ENCODE data around the gene SLC1A1. TPM values are rescaled to one million over a fixed set of nuclear protein-coding genes. Genes with fewer than 3 reads are reported as not detected.
"Not testable (repeated sequence)": the region's sequence is repeated elsewhere in the genome, so short reads cannot be mapped to it uniquely, and the experiment has no call there.

Gene SLC1A1
- total RNA-seq, 1 donor from 2014 or later = 4.7 TPM

- Histone ChIP-seq H3K27me3 (ENCODE audit: control insufficient read depth, insufficient read depth, low read length) (no peaks in the 10 kb centered on the region), H3K4me3 (ENCODE audit: low read depth, low read length) (no peak overlapping the region), H3K36me3 (ENCODE audit: control insufficient read depth, insufficient read depth, low read length) (no peaks in the 10 kb centered on the region)
- DNase-seq (ENCODE audit: low read depth) = no peak
- no peak for TF ChIP-seq CTCF (IDR thresholded peaks at IDR 0.05; ENCODE audit: insufficient read depth, low read length, poor library complexity, severe bottlenecking)
These were observed 29.3 kb downstream of the SLC1A1 start for GRCh38 chr9:4519604-4520003.

- no peak for DNase-seq (ENCODE audit: low read depth)
- TF ChIP-seq CTCF (IDR thresholded peaks at IDR 0.05; ENCODE audit: insufficient read depth, low read length, poor library complexity, severe bottlenecking) = no peak
- H3K36me3 ChIP-seq (ENCODE audit: control insufficient read depth, insufficient read depth, low read length) = no peaks in the 10 kb centered on the region
- no peaks in the 10 kb centered on the region for H3K27me3 ChIP-seq (ENCODE audit: control insufficient read depth, insufficient read depth, low read length)
- no peak overlapping the region for H3K4me3 ChIP-seq (ENCODE audit: low read depth, low read length)
These were observed 29.8 kb downstream of the SLC1A1 start for GRCh38 chr9:4520055-4520454.

GRCh38 chr9:4530375-4530774, 40.1 kb downstream of the SLC1A1 start:
- no peak overlapping the region for H3K4me3 ChIP-seq (ENCODE audit: low read depth, low read length)
- H3K36me3 ChIP-seq (ENCODE audit: control insufficient read depth, insufficient read depth, low read length) = no peaks in the 10 kb centered on the region
- no peak for TF ChIP-seq CTCF (IDR thresholded peaks at IDR 0.05; ENCODE audit: insufficient read depth, low read length, poor library complexity, severe bottlenecking)
- H3K27me3 ChIP-seq (ENCODE audit: control insufficient read depth, insufficient read depth, low read length) = no peaks in the 10 kb centered on the region
- DNase-seq (ENCODE audit: low read depth) = no peak

GRCh38 chr9:4530831-4531230, 40.6 kb downstream of the SLC1A1 start:
- not testable (repeated sequence) for DNase-seq (ENCODE audit: low read depth); H3K27me3 ChIP-seq (ENCODE audit: control insufficient read depth, insufficient read depth, low read length); H3K36me3 ChIP-seq (ENCODE audit: control insufficient read depth, insufficient read depth, low read length); H3K4me3 ChIP-seq (ENCODE audit: low read depth, low read length)

GRCh38 chr9:4531355-4531754, 41.1 kb downstream of the SLC1A1 start:
- H3K36me3 ChIP-seq (ENCODE audit: control insufficient read depth, insufficient read depth, low read length); H3K27me3 ChIP-seq (ENCODE audit: control insufficient read depth, insufficient read depth, low read length); DNase-seq (ENCODE audit: low read depth); H3K4me3 ChIP-seq (ENCODE audit: low read depth, low read length): not testable (repeated sequence)

- H3K36me3 ChIP-seq (ENCODE audit: control insufficient read depth, insufficient read depth, low read length); H3K27me3 ChIP-seq (ENCODE audit: control insufficient read depth, insufficient read depth, low read length); DNase-seq (ENCODE audit: low read depth): not testable (repeated sequence)
These were observed 43.6 kb downstream of the SLC1A1 start for GRCh38 chr9:4533881-4534280.

GRCh38 chr9:4536196-4536595, 45.9 kb downstream of the SLC1A1 start:
- not testable (repeated sequence) for H3K36me3 ChIP-seq (ENCODE audit: control insufficient read depth, insufficient read depth, low read length); DNase-seq (ENCODE audit: low read depth); H3K27me3 ChIP-seq (ENCODE audit: control insufficient read depth, insufficient read depth, low read length); H3K4me3 ChIP-seq (ENCODE audit: low read depth, low read length)

More at GRCh38 chr9:4533881-4534280, 43.6 kb downstream of the SLC1A1 start:
- H3K4me3 ChIP-seq (ENCODE audit: low read depth, low read length) = not testable (repeated sequence)

- no peak for TF ChIP-seq CTCF (IDR thresholded peaks at IDR 0.05; ENCODE audit: insufficient read depth, low read length, poor library complexity, severe bottlenecking)
- DNase-seq (ENCODE audit: low read depth) = no peak
- Histone ChIP-seq H3K36me3 (ENCODE audit: control insufficient read depth, insufficient read depth, low read length) (no peaks in the 10 kb centered on the region), H3K4me3 (ENCODE audit: low read depth, low read length) (no peak overlapping the region), H3K27me3 (ENCODE audit: control insufficient read depth, insufficient read depth, low read length) (no peaks in the 10 kb centered on the region)
These were observed 47.3 kb downstream of the SLC1A1 start for GRCh38 chr9:4537581-4537980.

Data from kidney epithelial cell (primary cell).